Fibroblast of villous mesenchyme (primary cell): ENCODE data around the gene MUC20. TPM values are rescaled to one million over a fixed set of nuclear protein-coding genes. Genes with fewer than 3 reads are reported as not detected.
"Not testable (repeated sequence)": the region's sequence is repeated elsewhere in the genome, so short reads cannot be mapped to it uniquely, and the experiment has no call there.

Source experiments
- DNase-seq: peaks from one replicate; pipeline ENCODE4 v3.0.0-alpha.2; 2010; ENCODE audit warnings: low read depth
- H3K4me3 ChIP-seq: 2 replicates; pipeline ENCODE4 v1.5.1; 2011; ENCODE audit warnings: low read depth, mild to moderate bottlenecking, low read length
- CTCF ChIP-seq: IDR thresholded peaks from 2 replicates; pipeline ENCODE4 v1.5.1; 2012; ENCODE audit warnings: low read depth, mild to moderate bottlenecking, low read length; ENCODE audit not compliant: insufficient read depth
- total RNA-seq: library from RNA; depleted of rRNA; stranded (reverse); fragments of >200 nt; gene quantifications from 2 replicates; pipeline ENCODE4 v1.2.3, GENCODE V29; 2012

MUC20 gene
- total RNA-seq, 1 donor, result 0.43 TPM

DNA sequence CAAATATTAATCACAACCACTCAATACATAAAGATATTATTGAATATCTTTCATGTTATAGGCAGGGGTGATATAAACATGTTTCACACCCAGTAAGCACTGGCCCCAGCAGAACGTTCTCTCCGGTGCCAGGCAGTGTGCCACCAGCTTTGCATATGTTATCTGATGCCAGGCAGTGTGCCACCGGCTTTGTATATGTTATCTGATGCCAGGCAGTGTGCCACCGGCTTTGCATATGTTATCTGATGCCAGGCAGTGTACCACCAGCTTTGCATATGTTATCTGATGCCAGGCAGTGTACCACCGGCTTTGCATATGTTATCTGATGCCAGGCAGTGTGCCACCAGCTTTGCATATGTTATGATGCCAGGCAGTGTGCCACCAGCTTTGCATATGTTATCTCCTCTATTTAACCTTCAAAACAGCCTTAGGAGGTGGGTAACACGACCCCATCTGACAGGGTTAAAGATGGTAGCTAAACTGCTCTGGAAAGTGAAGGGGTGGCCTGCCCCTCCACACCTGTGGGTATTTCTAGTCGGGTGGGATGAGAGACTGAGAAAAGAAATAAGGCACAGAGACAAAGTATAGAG is 6.9 kb downstream of the MUC20 start:
- no peak overlapping the region for H3K4me3 ChIP-seq
- no peak for DNase-seq
- no peak for TF ChIP-seq CTCF

DNA sequence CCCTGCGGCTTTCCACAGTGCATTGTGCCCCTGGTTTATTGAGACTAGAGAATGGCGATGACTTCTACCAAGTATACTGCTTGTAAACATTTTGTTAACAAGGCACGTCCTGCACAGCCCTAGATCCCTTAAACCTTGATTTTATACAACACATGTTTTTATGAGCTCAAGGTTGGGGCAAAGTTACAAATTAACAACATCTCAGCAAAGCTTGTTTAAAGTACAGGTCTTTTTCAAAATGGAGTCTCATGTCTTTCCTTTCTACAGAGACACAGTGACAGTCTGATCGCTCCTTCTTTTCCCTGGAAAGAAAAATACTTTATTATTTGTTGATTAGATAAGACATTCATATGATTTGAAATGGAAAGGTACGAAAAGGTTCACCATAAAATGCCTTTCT is 8.0 kb downstream of the MUC20 start:
- DNase-seq, H3K4me3 ChIP-seq: not testable (repeated sequence)

DNA sequence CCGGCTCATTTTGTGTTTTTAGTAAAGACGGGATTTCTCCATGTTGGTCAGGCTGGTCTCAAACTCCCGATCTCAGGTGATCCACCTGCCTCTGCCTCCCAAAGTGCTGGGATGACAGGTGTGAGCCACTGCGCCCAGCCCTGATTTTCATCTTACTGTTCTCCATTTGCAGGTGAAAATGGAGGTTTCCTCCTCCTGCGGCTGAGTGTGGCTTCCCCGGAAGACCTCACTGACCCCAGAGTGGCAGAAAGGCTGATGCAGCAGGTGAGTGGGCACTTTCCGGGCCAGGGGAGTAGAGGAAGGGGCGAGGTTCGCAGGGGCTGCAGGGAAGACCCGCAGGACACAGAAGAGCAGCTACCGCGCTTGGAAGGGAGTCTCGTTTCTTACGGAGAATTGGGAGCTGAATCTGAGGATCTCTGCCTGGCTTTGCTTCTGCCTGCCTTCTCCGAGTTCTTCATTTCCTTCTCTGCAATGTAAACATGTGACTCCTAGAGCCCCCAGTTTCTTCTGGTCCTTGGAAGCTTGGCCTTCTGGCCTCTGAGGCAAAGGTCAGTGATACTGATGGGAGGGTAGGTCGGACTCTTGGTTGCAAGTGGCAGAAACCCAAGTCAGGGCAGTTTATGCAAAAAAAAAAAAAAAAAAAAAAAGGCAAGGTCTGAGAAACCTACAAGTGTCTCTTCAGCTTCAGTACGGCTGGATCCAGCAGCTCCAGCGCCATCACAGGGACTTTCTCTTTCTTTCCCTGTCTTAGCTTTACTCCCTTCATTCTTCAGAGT is 8.9 kb downstream of the MUC20 start:
- no peak overlapping the region for H3K4me3 ChIP-seq
- no peak for DNase-seq
- no peak for TF ChIP-seq CTCF

DNA sequence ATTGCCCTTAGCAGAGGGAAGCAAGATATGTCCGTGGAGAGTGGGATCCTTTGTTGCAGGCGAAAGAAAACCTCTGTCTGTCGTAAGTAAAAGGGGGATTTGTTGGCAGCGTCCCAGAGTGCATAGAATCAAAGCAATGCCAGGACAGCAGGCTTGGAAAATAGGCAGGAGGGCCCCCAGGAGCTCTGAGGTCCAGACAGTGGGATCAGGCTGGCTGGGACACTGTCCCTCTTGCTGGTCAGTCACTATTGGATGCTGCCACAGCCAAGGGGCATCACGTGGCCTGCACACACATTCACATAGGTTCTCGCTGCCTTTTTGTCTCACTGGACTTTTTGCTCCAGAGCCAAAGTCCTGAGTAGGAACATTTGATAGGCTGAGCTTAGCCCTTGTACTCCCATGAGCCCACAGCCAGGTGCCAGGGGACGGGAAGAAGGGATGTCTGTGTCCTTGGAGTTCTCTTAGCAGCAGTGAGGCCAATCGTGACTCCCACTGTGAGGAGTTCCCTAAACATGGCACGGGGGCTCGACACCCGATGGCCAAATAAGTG is 10.7 kb downstream of the MUC20 start:
- no peak overlapping the region for H3K4me3 ChIP-seq
- DNase-seq, result no peak
- no peak for TF ChIP-seq CTCF

DNA sequence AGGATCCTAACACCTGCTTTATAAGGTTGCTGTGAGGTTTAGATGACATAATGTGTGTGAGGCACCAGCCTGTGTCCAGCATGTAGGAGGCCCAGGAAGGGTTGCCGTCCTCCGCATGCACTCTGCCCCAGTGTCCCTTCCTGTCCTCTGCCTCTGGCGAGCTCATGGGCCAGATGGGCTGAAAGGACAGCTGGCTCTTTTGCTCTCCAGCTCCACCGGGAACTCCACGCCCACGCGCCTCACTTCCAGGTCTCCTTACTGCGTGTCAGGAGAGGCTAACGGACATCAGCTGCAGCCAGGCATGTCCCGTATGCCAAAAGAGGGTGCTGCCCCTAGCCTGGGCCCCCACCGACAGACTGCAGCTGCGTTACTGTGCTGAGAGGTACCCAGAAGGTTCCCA is 12.2 kb downstream of the MUC20 start:
- no peak overlapping the region for H3K4me3 ChIP-seq
- DNase-seq, result no peak
- no peak for TF ChIP-seq CTCF

- no peak for TF ChIP-seq CTCF
- H3K4me3 ChIP-seq, result no peak overlapping the region
- DNase-seq, result no peak
These were observed 14.4 kb downstream of the MUC20 start for GRCh38 chr3:195735036-195735695.

DNA sequence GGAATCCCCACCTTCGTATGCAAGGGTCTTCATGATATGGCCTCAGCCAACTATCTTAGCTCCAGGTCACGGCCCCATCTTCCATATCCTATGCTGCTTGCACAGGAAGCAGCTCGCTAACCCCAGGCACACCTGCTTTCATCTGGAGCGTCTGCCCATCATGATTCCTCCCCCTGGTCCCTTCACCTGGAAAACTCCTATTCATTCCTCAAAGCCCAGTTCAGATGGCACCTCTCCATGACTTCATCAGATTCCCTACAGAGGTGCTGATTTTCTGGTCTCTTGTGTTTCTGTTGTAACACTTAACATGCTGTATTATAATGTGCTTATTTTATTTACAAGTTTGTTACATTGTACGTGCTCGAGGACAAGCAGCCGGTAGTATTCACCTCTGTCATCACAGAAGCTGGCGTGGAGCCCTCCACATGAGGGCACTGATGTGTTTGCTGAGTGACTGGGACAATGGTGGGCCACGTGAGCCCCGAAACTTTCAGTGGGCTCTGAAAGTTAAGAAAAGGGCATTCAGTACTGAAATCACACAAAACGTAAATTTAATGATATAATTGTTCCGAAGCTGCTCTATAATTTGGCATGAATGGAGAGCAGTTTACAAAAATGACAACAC is 16.2 kb downstream of the MUC20 start:
- no peak for TF ChIP-seq CTCF
- DNase-seq, result no peak
- H3K4me3 ChIP-seq, result no peak overlapping the region

GRCh38 chr3:195737782-195738181 is 17.0 kb downstream of the MUC20 start:
- not testable (repeated sequence) for H3K4me3 ChIP-seq, DNase-seq
